Activated naive CD8-positive, alpha-beta T cell treated with anti-CD3 and anti-CD28 coated beads, Interleukin-2, amount 50 U/mL, for 24 hours (primary cell): ENCODE data around the gene DCDC1.

ENCODE experiments used
- ATAC-seq: fragments of 150-1000 bp; cut with Tn5 transposase; one replicate; pipeline ENCODE4 v1.10.0; 2021
- DNase-seq: peaks from one replicate; pipeline ENCODE4 v3.0.0; 2021
- H3K27ac Mint-ChIP-seq: one replicate; pipeline ENCODE4 v1.8.0; 2021; ENCODE audit warnings: mild to moderate bottlenecking, mixed read lengths
- H3K27me3 Mint-ChIP-seq: one replicate; pipeline ENCODE4 v1.8.0; 2021; ENCODE audit warnings: mixed read lengths
- H3K36me3 Mint-ChIP-seq: one replicate; pipeline ENCODE4 v1.8.0; 2021; ENCODE audit warnings: low read depth, mixed read lengths
- H3K4me1 Mint-ChIP-seq: one replicate; pipeline ENCODE4 v1.8.0; 2021; ENCODE audit warnings: mixed read lengths
- H3K4me3 Mint-ChIP-seq: one replicate; pipeline ENCODE4 v1.8.0; 2021; ENCODE audit warnings: mild to moderate bottlenecking, moderate library complexity, mixed read lengths
- H3K9me3 Mint-ChIP-seq: one replicate; pipeline ENCODE4 v1.8.0; 2021; ENCODE audit warnings: mixed read lengths

DCDC1 gene

GRCh38 chr11:31127290-31127689 is 242.2 kb downstream of the DCDC1 start:
- no peaks in the 10 kb centered on the region for H3K4me1 Mint-ChIP-seq
- no peak overlapping the region for H3K27ac Mint-ChIP-seq
- ATAC-seq: no peak
- H3K9me3 Mint-ChIP-seq: peaks cover 11% of the 10 kb centered on the region
- H3K27me3 Mint-ChIP-seq: no peaks in the 10 kb centered on the region
- no peaks in the 10 kb centered on the region for H3K36me3 Mint-ChIP-seq
- DNase-seq: no peak
- H3K4me3 Mint-ChIP-seq: no peak overlapping the region

- H3K4me1 Mint-ChIP-seq: no peaks in the 10 kb centered on the region
- H3K9me3 Mint-ChIP-seq: peaks cover 7% of the 10 kb centered on the region
- no peaks in the 10 kb centered on the region for H3K27me3 Mint-ChIP-seq
- H3K4me3 Mint-ChIP-seq: no peak overlapping the region
- DNase-seq (no peak), ATAC-seq (no peak)
- H3K36me3 Mint-ChIP-seq: no peaks in the 10 kb centered on the region
- H3K27ac Mint-ChIP-seq: no peak overlapping the region
Observed at GRCh38 chr11:31120428-31120827, 249.1 kb downstream of the DCDC1 start.

- Mint-ChIP-seq H3K9me3 (peaks cover 3% of the 10 kb centered on the region), H3K4me1 (no peaks in the 10 kb centered on the region), H3K36me3 (no peaks in the 10 kb centered on the region), H3K27ac (no peak overlapping the region), H3K4me3 (no peak overlapping the region), H3K27me3 (no peaks in the 10 kb centered on the region)
- DNase-seq (no peak), ATAC-seq (no peak)
Observed at GRCh38 chr11:31118566-31118965, 251.0 kb downstream of the DCDC1 start.

GRCh38 chr11:31117038-31117437 is 252.5 kb downstream of the DCDC1 start:
- no peaks in the 10 kb centered on the region for H3K4me1 Mint-ChIP-seq
- H3K27ac Mint-ChIP-seq: no peak overlapping the region
- DNase-seq (no peak), ATAC-seq (no peak)
- no peaks in the 10 kb centered on the region for H3K36me3 Mint-ChIP-seq
- H3K9me3 Mint-ChIP-seq: no peaks in the 10 kb centered on the region
- H3K4me3 Mint-ChIP-seq: no peak overlapping the region
- no peaks in the 10 kb centered on the region for H3K27me3 Mint-ChIP-seq

GRCh38 chr11:31114442-31114841 is 255.1 kb downstream of the DCDC1 start:
- no peak overlapping the region for H3K4me3 Mint-ChIP-seq
- no peaks in the 10 kb centered on the region for H3K27me3 Mint-ChIP-seq
- ATAC-seq: no peak
- no peak for DNase-seq
- no peak overlapping the region for H3K27ac Mint-ChIP-seq
- no peaks in the 10 kb centered on the region for H3K9me3 Mint-ChIP-seq
- no peaks in the 10 kb centered on the region for H3K4me1 Mint-ChIP-seq
- no peaks in the 10 kb centered on the region for H3K36me3 Mint-ChIP-seq

GRCh38 chr11:31110830-31111229 is 258.7 kb downstream of the DCDC1 start:
- no peaks in the 10 kb centered on the region for H3K27me3 Mint-ChIP-seq

GRCh38 chr11:31109446-31109845 is 260.1 kb downstream of the DCDC1 start:
- H3K27ac Mint-ChIP-seq: no peak overlapping the region

More at GRCh38 chr11:31110830-31111229, 258.7 kb downstream of the DCDC1 start:
- Mint-ChIP-seq H3K9me3 (no peaks in the 10 kb centered on the region), H3K27ac (no peak overlapping the region), H3K4me1 (no peaks in the 10 kb centered on the region), H3K36me3 (no peaks in the 10 kb centered on the region), H3K4me3 (no peak overlapping the region)
- no peak for DNase-seq
- no peak for ATAC-seq

GRCh38 chr11:31107649-31108048 is 261.9 kb downstream of the DCDC1 start:
- Mint-ChIP-seq H3K4me1 (no peaks in the 10 kb centered on the region), H3K27me3 (no peaks in the 10 kb centered on the region), H3K4me3 (no peak overlapping the region), H3K36me3 (no peaks in the 10 kb centered on the region), H3K9me3 (no peaks in the 10 kb centered on the region), H3K27ac (no peak overlapping the region)
- DNase-seq: no peak
- ATAC-seq: no peak

More at GRCh38 chr11:31109446-31109845, 260.1 kb downstream of the DCDC1 start:
- Mint-ChIP-seq H3K9me3 (no peaks in the 10 kb centered on the region), H3K4me1 (no peaks in the 10 kb centered on the region), H3K4me3 (no peak overlapping the region), H3K36me3 (no peaks in the 10 kb centered on the region), H3K27me3 (no peaks in the 10 kb centered on the region)
- DNase-seq: no peak
- no peak for ATAC-seq

GRCh38 chr11:31106968-31107576 is 262.5 kb downstream of the DCDC1 start:
- no peaks in the 10 kb centered on the region for H3K27me3 Mint-ChIP-seq
- H3K9me3 Mint-ChIP-seq: no peaks in the 10 kb centered on the region
- peak; percentile 61 for ATAC-seq
- H3K4me3 Mint-ChIP-seq: no peak overlapping the region
- peak; percentile 50 for DNase-seq
- H3K36me3 Mint-ChIP-seq: no peaks in the 10 kb centered on the region
- H3K4me1 Mint-ChIP-seq: no peaks in the 10 kb centered on the region
- H3K27ac Mint-ChIP-seq: no peak overlapping the region

GRCh38 chr11:31106326-31106725 is 263.2 kb downstream of the DCDC1 start:
- Mint-ChIP-seq H3K27me3 (no peaks in the 10 kb centered on the region), H3K27ac (no peak overlapping the region), H3K36me3 (no peaks in the 10 kb centered on the region), H3K4me1 (no peaks in the 10 kb centered on the region), H3K9me3 (no peaks in the 10 kb centered on the region), H3K4me3 (no peak overlapping the region)
- ATAC-seq (no peak), DNase-seq (no peak)

GRCh38 chr11:31102875-31103274 is 266.7 kb downstream of the DCDC1 start:
- no peaks in the 10 kb centered on the region for H3K9me3 Mint-ChIP-seq
- H3K27ac Mint-ChIP-seq: no peak overlapping the region

GRCh38 chr11:31102316-31102715 is 267.2 kb downstream of the DCDC1 start:
- no peak for ATAC-seq
- no peak for DNase-seq
- no peak overlapping the region for H3K27ac Mint-ChIP-seq
- no peaks in the 10 kb centered on the region for H3K36me3 Mint-ChIP-seq
- H3K9me3 Mint-ChIP-seq: no peaks in the 10 kb centered on the region
- no peaks in the 10 kb centered on the region for H3K4me1 Mint-ChIP-seq
- H3K27me3 Mint-ChIP-seq: no peaks in the 10 kb centered on the region
- H3K4me3 Mint-ChIP-seq: no peak overlapping the region

More at GRCh38 chr11:31102875-31103274, 266.7 kb downstream of the DCDC1 start:
- H3K27me3 Mint-ChIP-seq: no peaks in the 10 kb centered on the region
- no peaks in the 10 kb centered on the region for H3K4me1 Mint-ChIP-seq
- DNase-seq (no peak), ATAC-seq (no peak)
- H3K4me3 Mint-ChIP-seq: no peak overlapping the region
- no peaks in the 10 kb centered on the region for H3K36me3 Mint-ChIP-seq

GRCh38 chr11:31096191-31096805 is 273.2 kb downstream of the DCDC1 start:
- no peaks in the 10 kb centered on the region for H3K27me3 Mint-ChIP-seq
- DNase-seq (no peak), ATAC-seq (no peak)
- H3K27ac Mint-ChIP-seq: no peak overlapping the region
- no peaks in the 10 kb centered on the region for H3K4me1 Mint-ChIP-seq
- no peak overlapping the region for H3K4me3 Mint-ChIP-seq
- H3K36me3 Mint-ChIP-seq: no peaks in the 10 kb centered on the region
- H3K9me3 Mint-ChIP-seq: no peaks in the 10 kb centered on the region

- H3K4me3 Mint-ChIP-seq: no peak overlapping the region
- no peaks in the 10 kb centered on the region for H3K27me3 Mint-ChIP-seq
- no peaks in the 10 kb centered on the region for H3K36me3 Mint-ChIP-seq
- H3K27ac Mint-ChIP-seq: no peak overlapping the region
- H3K9me3 Mint-ChIP-seq: peaks cover 21% of the 10 kb centered on the region
- DNase-seq (no peak), ATAC-seq (no peak)
- H3K4me1 Mint-ChIP-seq: no peaks in the 10 kb centered on the region
Observed at GRCh38 chr11:31092638-31093037, 276.9 kb downstream of the DCDC1 start.

GRCh38 chr11:31089117-31089516 is 280.4 kb downstream of the DCDC1 start:
- Mint-ChIP-seq H3K27me3 (no peaks in the 10 kb centered on the region), H3K9me3 (peaks cover 21% of the 10 kb centered on the region), H3K27ac (no peak overlapping the region), H3K36me3 (no peaks in the 10 kb centered on the region), H3K4me3 (no peak overlapping the region), H3K4me1 (no peaks in the 10 kb centered on the region)
- DNase-seq: no peak
- ATAC-seq: no peak
